ENCODE results near the gene IFT81.

DNA sequence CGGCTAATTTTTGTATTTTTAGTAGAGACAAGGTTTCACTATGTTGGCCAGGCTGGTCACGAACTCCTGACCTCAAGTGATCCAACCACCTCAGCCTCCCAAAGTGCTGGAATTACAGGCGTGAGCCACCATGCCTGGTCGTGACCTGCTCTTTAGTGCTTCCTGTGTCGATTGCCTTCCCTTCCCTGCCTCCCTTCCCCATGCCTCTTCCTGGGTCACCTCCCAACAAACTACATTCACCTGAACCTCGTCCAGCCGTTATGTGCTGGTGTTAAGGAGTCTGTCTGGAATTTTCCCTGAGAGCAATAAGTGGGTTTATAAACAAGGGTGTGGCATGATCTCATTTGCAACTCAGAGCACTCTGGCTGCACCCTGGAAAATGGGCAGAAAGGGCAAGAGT is 43.7 kb upstream of the IFT81 start:
- TF ChIP-seq, protein P1, sequence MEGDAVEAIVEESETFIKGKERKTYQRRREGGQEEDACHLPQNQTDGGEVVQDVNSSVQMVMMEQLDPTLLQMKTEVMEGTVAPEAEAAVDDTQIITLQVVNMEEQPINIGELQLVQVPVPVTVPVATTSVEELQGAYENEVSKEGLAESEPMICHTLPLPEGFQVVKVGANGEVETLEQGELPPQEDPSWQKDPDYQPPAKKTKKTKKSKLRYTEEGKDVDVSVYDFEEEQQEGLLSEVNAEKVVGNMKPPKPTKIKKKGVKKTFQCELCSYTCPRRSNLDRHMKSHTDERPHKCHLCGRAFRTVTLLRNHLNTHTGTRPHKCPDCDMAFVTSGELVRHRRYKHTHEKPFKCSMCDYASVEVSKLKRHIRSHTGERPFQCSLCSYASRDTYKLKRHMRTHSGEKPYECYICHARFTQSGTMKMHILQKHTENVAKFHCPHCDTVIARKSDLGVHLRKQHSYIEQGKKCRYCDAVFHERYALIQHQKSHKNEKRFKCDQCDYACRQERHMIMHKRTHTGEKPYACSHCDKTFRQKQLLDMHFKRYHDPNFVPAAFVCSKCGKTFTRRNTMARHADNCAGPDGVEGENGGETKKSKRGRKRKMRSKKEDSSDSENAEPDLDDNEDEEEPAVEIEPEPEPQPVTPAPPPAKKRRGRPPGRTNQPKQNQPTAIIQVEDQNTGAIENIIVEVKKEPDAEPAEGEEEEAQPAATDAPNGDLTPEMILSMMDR (IDR thresholded peaks at IDR 0.05) = no peak
- TF ChIP-seq POLR2A (IDR thresholded peaks at IDR 0.05) = no peak

Data from tibial nerve (tissue), 3 donors.